HEK293 (cell line): Measurements from ENCODE around the gene WDR19.

Experiments
- CTCF ChIA-PET: fragments of 350-600 bp; formaldehyde crosslinking; extraction: SDS; loops from one replicate; lab custom pipeline; 2021; ENCODE audit warnings: antibody characterized with exemption; lab: Yijun Ruan, JAX
- POLR2A ChIA-PET: fragments of 300-600 bp; formaldehyde crosslinking; extraction: SDS; loops from one replicate; lab custom pipeline; 2020; ENCODE audit warnings: antibody characterized with exemption, inconsistent platforms; lab: Yijun Ruan, JAX
- H3K27ac ChIP-seq: fragments of 200-500 bp; sonication (Bioruptor generic); 2 replicates; pipeline ENCODE4 v1.5.1; 2014; ENCODE audit warnings: low read depth, low read length, control low read depth, inconsistent platforms; ENCODE audit errors: extremely low read depth
- H3K36me3 ChIP-seq, 2 experiments: fragments of 200-500 bp in 1 of 2; sonication (Bioruptor generic) in 1 of 2; 1 replicate in 1 of 2; 2 replicates in 1 of 2; pipeline ENCODE4 v1.5.1; 2014 to 2017; ENCODE audit warnings: inconsistent platforms in 2 of 2, low read length in 2 of 2; ENCODE audit not compliant: control insufficient read depth in 2 of 2, insufficient read depth in 1 of 2
- H3K4me1 ChIP-seq: fragments of 200-500 bp; sonication (Bioruptor generic); 2 replicates; pipeline ENCODE4 v1.5.1; 2014; ENCODE audit warnings: mild to moderate bottlenecking, low read length, inconsistent platforms; ENCODE audit not compliant: control insufficient read depth, insufficient read depth
- H3K4me3 ChIP-seq: 2 replicates; pipeline ENCODE4 v1.5.1; 2011; ENCODE audit warnings: low read depth, mild to moderate bottlenecking, control low read depth, low read length, moderate library complexity
- H3K9me3 ChIP-seq: fragments of 200-500 bp; sonication (Bioruptor generic); 2 replicates; pipeline ENCODE4 v1.5.1; 2014; ENCODE audit warnings: low read depth, low read length, inconsistent platforms; ENCODE audit not compliant: control insufficient read depth, insufficient read depth
- GLIS1 ChIP-seq: fragments of 450-650 bp; formaldehyde crosslinking; IDR thresholded peaks from 2 replicates; pipeline ENCODE4 v1.5.1; 2016; ENCODE audit warnings: missing biosample characterization, missing genetic modification characterization
- HOXC10 ChIP-seq: sonication (generic); formaldehyde crosslinking; IDR thresholded peaks from 2 replicates; pipeline ENCODE4 v1.8.1; 2023; ENCODE audit warnings: mild to moderate bottlenecking, missing genetic modification reagents
- OVOL3 ChIP-seq: fragments of 450-650 bp; formaldehyde crosslinking; IDR thresholded peaks from 2 replicates; pipeline ENCODE4 v1.5.1; 2016; ENCODE audit warnings: missing biosample characterization, missing genetic modification characterization
- SP7 ChIP-seq: fragments of 450-650 bp; formaldehyde crosslinking; IDR thresholded peaks from 2 replicates; pipeline ENCODE4 v1.5.1; 2016; ENCODE audit warnings: missing biosample characterization, missing genetic modification characterization
- ZBTB17 ChIP-seq: fragments of 450-650 bp; formaldehyde crosslinking; IDR thresholded peaks from 2 replicates; pipeline ENCODE4 v1.5.1; 2016; ENCODE audit warnings: missing biosample characterization, missing genetic modification characterization
- ZBTB21 ChIP-seq: fragments of 450-650 bp; formaldehyde crosslinking; IDR thresholded peaks from 2 replicates; pipeline ENCODE4 v1.5.1; 2017; ENCODE audit warnings: missing biosample characterization, missing genetic modification characterization
- ZNF10 ChIP-seq: fragments of 450-650 bp; formaldehyde crosslinking; IDR thresholded peaks from 2 replicates; pipeline ENCODE4 v1.5.1; 2017; ENCODE audit warnings: missing biosample characterization, missing genetic modification characterization
- ZNF169 ChIP-seq: fragments of 450-650 bp; formaldehyde crosslinking; IDR thresholded peaks from 2 replicates; pipeline ENCODE4 v1.5.1; 2016; ENCODE audit warnings: missing biosample characterization, missing genetic modification characterization
- ZNF24 ChIP-seq: fragments of 450-650 bp; formaldehyde crosslinking; IDR thresholded peaks from 2 replicates; pipeline ENCODE4 v1.5.1; 2016; ENCODE audit warnings: missing biosample characterization, missing genetic modification characterization
- ZNF248 ChIP-seq: fragments of 450-650 bp; formaldehyde crosslinking; IDR thresholded peaks from 2 replicates; pipeline ENCODE4 v1.5.1; 2017; ENCODE audit warnings: missing biosample characterization, missing genetic modification characterization
- ZNF433 ChIP-seq: fragments of 450-650 bp; formaldehyde crosslinking; IDR thresholded peaks from 2 replicates; pipeline ENCODE4 v1.5.1; 2016; ENCODE audit warnings: missing biosample characterization, missing genetic modification characterization, low read depth
- ZNF544 ChIP-seq: fragments of 450-650 bp; formaldehyde crosslinking; IDR thresholded peaks from 2 replicates; pipeline ENCODE4 v1.5.0; 2017; ENCODE audit warnings: missing biosample characterization, missing genetic modification characterization
- ZNF701 ChIP-seq: fragments of 450-650 bp; formaldehyde crosslinking; IDR thresholded peaks from 2 replicates; pipeline ENCODE4 v1.5.1; 2016; ENCODE audit warnings: missing biosample characterization, missing genetic modification characterization
- TF ChIP-seq, protein P1 (sequence below): fragments of 450-650 bp; IDR thresholded peaks from 2 replicates; pipeline ENCODE4 v1.5.1; 2018; ENCODE audit warnings: missing biosample characterization, mild to moderate bottlenecking, missing genetic modification characterization
- TF ChIP-seq, protein P2 (sequence below): fragments of 450-650 bp; formaldehyde crosslinking; conservative IDR thresholded peaks from 2 replicates; pipeline ENCODE4 v1.5.1; 2016; ENCODE audit warnings: low read depth, missing biosample characterization, missing genetic modification characterization
- TF ChIP-seq, protein P3 (sequence below): fragments of 450-650 bp; formaldehyde crosslinking; IDR thresholded peaks from 2 replicates; pipeline ENCODE4 v1.5.0; 2017; ENCODE audit warnings: missing biosample characterization, missing genetic modification characterization, borderline replicate concordance
- TF ChIP-seq, protein P4 (sequence below): fragments of 450-650 bp; formaldehyde crosslinking; IDR thresholded peaks from 2 replicates; pipeline ENCODE4 v1.5.1; 2016; ENCODE audit warnings: missing biosample characterization, missing genetic modification characterization

Gene WDR19

DNA sequence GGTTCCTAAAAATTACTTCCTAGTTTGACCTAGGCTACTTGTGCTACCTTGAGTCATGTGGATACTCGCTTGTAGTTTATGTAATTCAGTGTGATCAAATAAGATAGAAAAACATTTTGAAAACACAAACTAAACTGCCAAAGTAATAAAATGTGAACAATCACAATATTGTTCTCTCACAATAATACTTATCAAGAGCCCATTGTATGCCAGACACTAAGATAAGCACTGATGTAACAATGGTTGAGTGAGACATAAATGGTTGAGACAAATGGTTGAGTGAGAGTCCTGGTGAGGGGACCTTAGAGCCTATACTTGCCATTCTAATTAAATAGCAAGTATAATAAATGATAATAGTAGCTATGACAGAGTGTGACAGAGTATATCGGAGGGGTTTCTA lies 142.1 kb downstream of the WDR19 start:
- H3K4me3 ChIP-seq: no peak overlapping the region
- no peaks in the 10 kb centered on the region for H3K9me3 ChIP-seq
- CTCF ChIA-PET: no interaction called here
- no peak overlapping the region for H3K27ac ChIP-seq
- POLR2A ChIA-PET: no interaction called here
- no peaks in the 10 kb centered on the region for H3K4me1 ChIP-seq
- H3K36me3 ChIP-seq: peaks cover 0 to 69% of the 10 kb centered on the region in 2 experiments; a peak in 2 of 3 replicates
- TF ChIP-seq ZNF544 (tag by site-specific recombination) (no peak), OVOL3 (tag by site-specific recombination) (no peak), GLIS1 (tag by site-specific recombination) (no peak)
- TF ChIP-seq, protein P1, sequence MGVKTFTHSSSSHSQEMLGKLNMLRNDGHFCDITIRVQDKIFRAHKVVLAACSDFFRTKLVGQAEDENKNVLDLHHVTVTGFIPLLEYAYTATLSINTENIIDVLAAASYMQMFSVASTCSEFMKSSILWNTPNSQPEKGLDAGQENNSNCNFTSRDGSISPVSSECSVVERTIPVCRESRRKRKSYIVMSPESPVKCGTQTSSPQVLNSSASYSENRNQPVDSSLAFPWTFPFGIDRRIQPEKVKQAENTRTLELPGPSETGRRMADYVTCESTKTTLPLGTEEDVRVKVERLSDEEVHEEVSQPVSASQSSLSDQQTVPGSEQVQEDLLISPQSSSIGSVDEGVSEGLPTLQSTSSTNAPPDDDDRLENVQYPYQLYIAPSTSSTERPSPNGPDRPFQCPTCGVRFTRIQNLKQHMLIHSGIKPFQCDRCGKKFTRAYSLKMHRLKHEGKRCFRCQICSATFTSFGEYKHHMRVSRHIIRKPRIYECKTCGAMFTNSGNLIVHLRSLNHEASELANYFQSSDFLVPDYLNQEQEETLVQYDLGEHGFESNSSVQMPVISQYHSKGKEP (tag by site-specific recombination): no peak
- TF ChIP-seq, protein P2, sequence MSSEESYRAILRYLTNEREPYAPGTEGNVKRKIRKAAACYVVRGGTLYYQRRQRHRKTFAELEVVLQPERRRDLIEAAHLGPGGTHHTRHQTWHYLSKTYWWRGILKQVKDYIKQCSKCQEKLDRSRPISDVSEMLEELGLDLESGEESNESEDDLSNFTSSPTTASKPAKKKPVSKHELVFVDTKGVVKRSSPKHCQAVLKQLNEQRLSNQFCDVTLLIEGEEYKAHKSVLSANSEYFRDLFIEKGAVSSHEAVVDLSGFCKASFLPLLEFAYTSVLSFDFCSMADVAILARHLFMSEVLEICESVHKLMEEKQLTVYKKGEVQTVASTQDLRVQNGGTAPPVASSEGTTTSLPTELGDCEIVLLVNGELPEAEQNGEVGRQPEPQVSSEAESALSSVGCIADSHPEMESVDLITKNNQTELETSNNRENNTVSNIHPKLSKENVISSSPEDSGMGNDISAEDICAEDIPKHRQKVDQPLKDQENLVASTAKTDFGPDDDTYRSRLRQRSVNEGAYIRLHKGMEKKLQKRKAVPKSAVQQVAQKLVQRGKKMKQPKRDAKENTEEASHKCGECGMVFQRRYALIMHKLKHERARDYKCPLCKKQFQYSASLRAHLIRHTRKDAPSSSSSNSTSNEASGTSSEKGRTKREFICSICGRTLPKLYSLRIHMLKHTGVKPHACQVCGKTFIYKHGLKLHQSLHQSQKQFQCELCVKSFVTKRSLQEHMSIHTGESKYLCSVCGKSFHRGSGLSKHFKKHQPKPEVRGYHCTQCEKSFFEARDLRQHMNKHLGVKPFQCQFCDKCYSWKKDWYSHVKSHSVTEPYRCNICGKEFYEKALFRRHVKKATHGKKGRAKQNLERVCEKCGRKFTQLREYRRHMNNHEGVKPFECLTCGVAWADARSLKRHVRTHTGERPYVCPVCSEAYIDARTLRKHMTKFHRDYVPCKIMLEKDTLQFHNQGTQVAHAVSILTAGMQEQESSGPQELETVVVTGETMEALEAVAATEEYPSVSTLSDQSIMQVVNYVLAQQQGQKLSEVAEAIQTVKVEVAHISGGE: no peak
- TF ChIP-seq, protein P3, sequence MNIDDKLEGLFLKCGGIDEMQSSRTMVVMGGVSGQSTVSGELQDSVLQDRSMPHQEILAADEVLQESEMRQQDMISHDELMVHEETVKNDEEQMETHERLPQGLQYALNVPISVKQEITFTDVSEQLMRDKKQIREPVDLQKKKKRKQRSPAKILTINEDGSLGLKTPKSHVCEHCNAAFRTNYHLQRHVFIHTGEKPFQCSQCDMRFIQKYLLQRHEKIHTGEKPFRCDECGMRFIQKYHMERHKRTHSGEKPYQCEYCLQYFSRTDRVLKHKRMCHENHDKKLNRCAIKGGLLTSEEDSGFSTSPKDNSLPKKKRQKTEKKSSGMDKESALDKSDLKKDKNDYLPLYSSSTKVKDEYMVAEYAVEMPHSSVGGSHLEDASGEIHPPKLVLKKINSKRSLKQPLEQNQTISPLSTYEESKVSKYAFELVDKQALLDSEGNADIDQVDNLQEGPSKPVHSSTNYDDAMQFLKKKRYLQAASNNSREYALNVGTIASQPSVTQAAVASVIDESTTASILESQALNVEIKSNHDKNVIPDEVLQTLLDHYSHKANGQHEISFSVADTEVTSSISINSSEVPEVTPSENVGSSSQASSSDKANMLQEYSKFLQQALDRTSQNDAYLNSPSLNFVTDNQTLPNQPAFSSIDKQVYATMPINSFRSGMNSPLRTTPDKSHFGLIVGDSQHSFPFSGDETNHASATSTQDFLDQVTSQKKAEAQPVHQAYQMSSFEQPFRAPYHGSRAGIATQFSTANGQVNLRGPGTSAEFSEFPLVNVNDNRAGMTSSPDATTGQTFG (tag by site-specific recombination): no peak

DNA sequence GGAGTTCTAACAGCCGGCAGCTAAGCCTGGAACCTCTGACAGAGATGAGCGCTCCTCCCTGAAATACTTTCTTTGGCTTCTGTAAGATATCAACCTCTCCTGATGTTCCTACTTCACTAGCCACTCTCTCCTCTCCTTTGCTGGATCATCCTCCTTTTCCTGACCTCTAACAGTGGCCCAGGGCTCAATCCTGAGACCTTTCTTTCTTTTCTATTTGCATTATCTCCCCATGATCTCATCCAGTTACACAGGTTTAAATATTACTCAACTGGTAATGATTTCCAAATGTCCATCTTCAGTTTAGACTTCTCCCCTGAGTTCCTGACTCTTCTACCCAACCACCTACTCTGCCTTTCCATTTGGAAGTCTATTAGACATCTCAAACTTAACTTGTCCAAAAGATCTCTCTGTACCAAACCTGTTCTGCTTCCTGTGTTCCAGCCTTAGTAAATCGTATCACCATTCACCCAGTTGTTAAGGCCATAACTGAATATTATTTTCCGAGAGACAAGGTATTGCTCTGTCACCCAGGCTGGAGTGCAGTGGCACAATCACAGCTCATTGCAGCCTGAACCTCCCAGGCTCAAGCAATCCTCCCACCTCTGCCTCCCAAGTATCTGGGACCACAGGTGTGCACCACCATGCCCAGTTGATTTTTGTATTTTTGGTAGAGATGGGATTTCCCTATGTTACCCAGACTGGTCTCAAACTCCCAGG lies 142.7 kb downstream of the WDR19 start:
- POLR2A ChIA-PET: no interaction called here

More for the DNA sequence above, 142.7 kb downstream of the WDR19 start:
- Histone ChIP-seq H3K36me3 (peaks cover 0 to 63% of the 10 kb centered on the region in 2 experiments; a peak in 2 of 3 replicates), H3K27ac (no peak overlapping the region), H3K9me3 (no peaks in the 10 kb centered on the region), H3K4me1 (no peaks in the 10 kb centered on the region), H3K4me3 (no peak overlapping the region)
- CTCF ChIA-PET: no interaction called here
- TF ChIP-seq HOXC10 (CRISPR knock-in tag): no peak
- TF ChIP-seq, protein P4, sequence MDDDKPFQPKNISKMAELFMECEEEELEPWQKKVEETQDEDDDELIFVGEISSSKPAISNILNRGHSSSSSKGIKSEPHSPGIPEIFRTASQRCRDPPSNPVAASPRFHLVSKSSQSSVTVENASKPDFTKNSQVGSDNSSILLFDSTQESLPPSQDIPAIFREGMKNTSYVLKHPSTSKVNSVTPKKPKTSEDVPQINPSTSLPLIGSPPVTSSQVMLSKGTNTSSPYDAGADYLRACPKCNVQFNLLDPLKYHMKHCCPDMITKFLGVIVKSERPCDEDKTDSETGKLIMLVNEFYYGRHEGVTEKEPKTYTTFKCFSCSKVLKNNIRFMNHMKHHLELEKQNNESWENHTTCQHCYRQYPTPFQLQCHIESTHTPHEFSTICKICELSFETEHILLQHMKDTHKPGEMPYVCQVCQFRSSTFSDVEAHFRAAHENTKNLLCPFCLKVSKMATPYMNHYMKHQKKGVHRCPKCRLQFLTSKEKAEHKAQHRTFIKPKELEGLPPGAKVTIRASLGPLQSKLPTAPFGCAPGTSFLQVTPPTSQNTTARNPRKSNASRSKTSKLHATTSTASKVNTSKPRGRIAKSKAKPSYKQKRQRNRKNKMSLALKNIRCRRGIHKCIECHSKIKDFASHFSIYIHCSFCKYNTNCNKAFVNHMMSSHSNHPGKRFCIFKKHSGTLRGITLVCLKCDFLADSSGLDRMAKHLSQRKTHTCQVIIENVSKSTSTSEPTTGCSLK (tag by site-specific recombination): no peak
- no peak for TF ChIP-seq ZNF701 (tag by site-specific recombination)
- no peak for TF ChIP-seq ZNF248
- no peak for TF ChIP-seq SP7 (tag by site-specific recombination)
- no peak for TF ChIP-seq ZBTB21 (tag by site-specific recombination)
- no peak for TF ChIP-seq ZNF10 (tag by site-specific recombination)
- TF ChIP-seq ZBTB17 (tag by site-specific recombination): no peak
- no peak for TF ChIP-seq ZNF24 (tag by site-specific recombination)
- no peak for TF ChIP-seq ZNF169 (tag by site-specific recombination)
- no peak for TF ChIP-seq ZNF433
